CD14-positive monocyte (primary cell): ENCODE measurements around the gene PRAC1. TPM values are rescaled to one million over a fixed set of nuclear protein-coding genes. Genes with fewer than 3 reads are reported as not detected.

Experiments used
- DNase-seq, 3 donors: peaks; one replicate each; pipeline ENCODE4 v3.0.0-alpha.2; 2011 to 2022
- H2AFZ ChIP-seq: 2 replicates; pipeline ENCODE4 v1.6.0; 2012; ENCODE audit warnings: mild to moderate bottlenecking, low read depth, low read length, inconsistent platforms; ENCODE audit not compliant: insufficient read depth, poor library complexity, severe bottlenecking
- H3K27ac ChIP-seq, 2 donors: 1 replicate in 1 of 2; 2 replicates in 1 of 2; pipeline ENCODE4 v1.5.1; 2012 to 2013; ENCODE audit warnings: low read length in 2 of 2, control low read depth in 1 of 2, inconsistent platforms in 1 of 2, low read depth in 1 of 2, mild to moderate bottlenecking in 1 of 2
- H3K27me3 ChIP-seq, 2 donors: one replicate each; pipeline versions ENCODE4 v1.6.0 to v1.6.1; 2011 to 2013; ENCODE audit warnings: low read length in 2 of 2; ENCODE audit not compliant: control insufficient read depth in 2 of 2, insufficient read depth in 2 of 2
- H3K36me3 ChIP-seq, 2 donors: replicated peaks in 1 of 2; 1 replicate in 1 of 2; 2 replicates in 1 of 2; pipeline versions ENCODE4 v1.5.1 to v1.6.1; 2012 to 2013; ENCODE audit warnings: low read length in 2 of 2, control low read depth in 1 of 2, inconsistent platforms in 1 of 2, mild to moderate bottlenecking in 1 of 2; ENCODE audit not compliant: insufficient read depth in 2 of 2, control insufficient read depth in 1 of 2
- H3K4me1 ChIP-seq, 2 donors: 1 replicate in 1 of 2; 2 replicates in 1 of 2; pipeline versions ENCODE4 v1.5.1 to v1.6.1; 2012 to 2013; ENCODE audit warnings: low read length in 2 of 2, control low read depth in 1 of 2, inconsistent platforms in 1 of 2, mild to moderate bottlenecking in 1 of 2, moderate library complexity in 1 of 2; ENCODE audit not compliant: insufficient read depth in 2 of 2, control insufficient read depth in 1 of 2
- H3K4me2 ChIP-seq: replicated peaks from 2 replicates; pipeline ENCODE3; 2012; ENCODE audit warnings: low read length, moderate library complexity, mild to moderate bottlenecking; ENCODE audit not compliant: poor library complexity, severe bottlenecking; ENCODE audit errors: extremely low read depth
- H3K4me3 ChIP-seq, 3 experiments: fragments of 200-600 bp in 1 of 3; sonication (generic) in 1 of 3; replicated peaks in 1 of 3; 1 replicate in 2 of 3; 2 replicates in 1 of 3; pipeline ENCODE4 v1.5.1; 2011 to 2013; ENCODE audit warnings: low read length in 3 of 3, mild to moderate bottlenecking in 3 of 3, control low read depth in 2 of 3, low read depth in 2 of 3, inconsistent platforms in 1 of 3, moderate library complexity in 1 of 3
- H3K79me2 ChIP-seq: 2 replicates; pipeline ENCODE4 v1.6.0; 2012; ENCODE audit warnings: mild to moderate bottlenecking, control low read depth, inconsistent platforms, low read length, moderate library complexity; ENCODE audit not compliant: insufficient read depth
- H3K9ac ChIP-seq: 2 replicates; pipeline ENCODE4 v1.6.0; 2017; ENCODE audit warnings: low read length, mild to moderate bottlenecking; ENCODE audit not compliant: insufficient read depth, poor library complexity, severe bottlenecking
- H3K9me3 ChIP-seq, 2 donors: replicated peaks in 1 of 2; 1 replicate in 1 of 2; 2 replicates in 1 of 2; pipeline versions ENCODE4 v1.5.1 to v1.6.1; 2012 to 2013; ENCODE audit warnings: low read length in 2 of 2, control low read depth in 1 of 2; ENCODE audit not compliant: control insufficient read depth in 1 of 2, insufficient read depth in 1 of 2
- H4K20me1 ChIP-seq: 2 replicates; pipeline ENCODE4 v1.6.0; 2012; ENCODE audit warnings: mild to moderate bottlenecking, low read length, control low read depth, moderate library complexity; ENCODE audit not compliant: insufficient read depth
- H3K27ac Mint-ChIP-seq, 7 donors: one replicate each; pipeline ENCODE4 v1.8.0; 2020; ENCODE audit warnings: mild to moderate bottlenecking in 7 of 7, mixed read lengths in 7 of 7, moderate library complexity in 6 of 7, inconsistent platforms in 2 of 7
- H3K27me3 Mint-ChIP-seq, 3 donors: one replicate each; pipeline ENCODE4 v1.8.0; 2021 to 2022; ENCODE audit warnings: low read depth in 3 of 3, mild to moderate bottlenecking in 3 of 3, mixed read lengths in 3 of 3, moderate library complexity in 3 of 3, inconsistent platforms in 1 of 3
- H3K36me3 Mint-ChIP-seq, 2 donors: one replicate each; pipeline ENCODE4 v1.8.0; 2020; ENCODE audit warnings: mixed read lengths in 2 of 2, inconsistent platforms in 1 of 2, mild to moderate bottlenecking in 1 of 2
- H3K4me1 Mint-ChIP-seq: one replicate; pipeline ENCODE4 v1.8.0; 2020; ENCODE audit warnings: mild to moderate bottlenecking, mixed read lengths
- H3K4me3 Mint-ChIP-seq, 2 donors: one replicate each; pipeline ENCODE4 v1.8.0; 2020; ENCODE audit warnings: mild to moderate bottlenecking in 2 of 2, mixed read lengths in 2 of 2, moderate library complexity in 1 of 2
- H3K9me3 Mint-ChIP-seq, 7 donors: one replicate each; pipeline ENCODE4 v1.8.0; 2020 to 2022; ENCODE audit warnings: mixed read lengths in 7 of 7, mild to moderate bottlenecking in 6 of 7, moderate library complexity in 6 of 7, inconsistent platforms in 2 of 7
- CTCF ChIP-seq: fragments of 200-600 bp; IDR thresholded peaks from one replicate; pipeline ENCODE4 v1.8.0; 2022; ENCODE audit warnings: antibody characterized with exemption, mild to moderate bottlenecking
- WGBS: methylation state at CpG from one replicate; pipeline ENCODE4 v1.1.5; 2013; ENCODE audit warnings: missing lambda C conversion rate; ENCODE audit not compliant: insufficient coverage; 5-methylcytosine and 5-hydroxymethylcytosine counted together
- intact Hi-C, 2 donors: fragments of 100-400 bp; cut with micrococcal nuclease; formaldehyde crosslinking; loops; one replicate each; pipeline versions ENCODE4 v1.15.0 to v1.15.1; 2023
- polyA plus RNA-seq, 3 donors: library from polyadenylated mRNA; depleted of rRNA in 1 of 3; unstranded in 2 of 3; stranded (reverse) in 1 of 3; fragments of 300-500 nt in 2 of 3; fragments of >200 nt in 1 of 3; fragmentation: Illumina TruSeq in 2 of 3; gene quantifications; 1 replicate in 2 of 3; 2 replicates in 1 of 3; pipeline ENCODE4 v1.2.3, GENCODE V29; 2012 to 2021

Gene PRAC1
- polyA plus RNA-seq, 3 donors: not detected

- peaks cover 6 to 39% of the 10 kb centered on the region in 2 donors for H3K9me3 ChIP-seq
- Mint-ChIP-seq H3K27ac (no peak overlapping the region), H3K27me3 (peaks cover 90 to 98% (median 96%) of the 10 kb centered on the region in 3 donors)
Measured at GRCh38 chr17:48719642-48720265, 2.6 kb downstream of the PRAC1 start.

More at GRCh38 chr17:48719642-48720265, 2.6 kb downstream of the PRAC1 start:
- Histone ChIP-seq H3K27me3 (peaks cover 91 to 100% of the 10 kb centered on the region in 2 donors), H4K20me1 (no peaks in the 10 kb centered on the region), H3K4me1 (peaks cover 21 to 25% of the 10 kb centered on the region in 2 donors), H3K27ac (no peak overlapping the region), H3K4me3 (no peak overlapping the region), H3K79me2 (no peaks in the 10 kb centered on the region), H3K9ac (no peak overlapping the region), H3K36me3 (no peaks in the 10 kb centered on the region), H2AFZ (no peak overlapping the region), H3K4me2 (no peak overlapping the region)
- H3K36me3 Mint-ChIP-seq: peaks cover 0 to 14% of the 10 kb centered on the region in 2 donors
- no peak for TF ChIP-seq CTCF
- intact Hi-C loops: no loop called here
- DNase-seq: no peak
- H3K9me3 Mint-ChIP-seq: peaks cover 0 to 34% (median 21%) of the 10 kb centered on the region in 7 donors
- WGBS: 12% methylated on average over 24 of the region's 37 CpGs
- H3K4me1 Mint-ChIP-seq: peaks cover 30% of the 10 kb centered on the region
- H3K4me3 Mint-ChIP-seq: peak overlapping the region in 1 of 2 donors; percentile 82
